ENCODE results near the gene CDCP1. TPM values are rescaled to one million over a fixed set of nuclear protein-coding genes. Genes with fewer than 3 reads are reported as not detected.

Gene CDCP1
- total RNA-seq, 4 donors from 2014 or later: 0.12 to 0.82 (median 0.49) TPM

GRCh38 chr3:45119376-45119775, 26.8 kb downstream of the CDCP1 start:
- DNase-seq (no peak), ATAC-seq (no peak)
- Histone ChIP-seq H3K4me3 (no peak overlapping the region), H3K27ac (peak overlapping the region; percentile 73 to 98 (median 92)), H3K4me1 (peaks cover 25 to 43% of the 10 kb centered on the region in 2 donors), H3K9me3 (no peaks in the 10 kb centered on the region), H3K36me3 (no peaks in the 10 kb centered on the region), H3K27me3 (no peaks in the 10 kb centered on the region)
- no peak for TF ChIP-seq CTCF (IDR thresholded peaks at IDR 0.05 in 4 of 5, conservative IDR thresholded peaks at IDR 0.05 in 1 of 5)
- no peak for TF ChIP-seq POLR2A (IDR thresholded peaks at IDR 0.05)
- intact Hi-C loops (cut with DNase I; ENCODE audit: low total_unique reads) (no loop called here), in situ Hi-C loops (cut with MboI; ENCODE audit: low sequenced_read_pairs in 4 of 4) (loop anchor here in 1 of 4 donors (5.0 kb wide), 1 partner anchor 63 kb away; no protein-coding TSS in a partner anchor)

GRCh38 chr3:45118615-45119071, 27.5 kb downstream of the CDCP1 start:
- Histone ChIP-seq H3K9me3 (no peaks in the 10 kb centered on the region), H3K4me1 (peaks cover 24 to 43% of the 10 kb centered on the region in 2 donors), H3K27ac (peak overlapping the region in 3 of 4 donors; percentile 91 to 98 (median 92)), H3K4me3 (no peak overlapping the region), H3K27me3 (no peaks in the 10 kb centered on the region), H3K36me3 (no peaks in the 10 kb centered on the region)
- in situ Hi-C loops (cut with MboI; ENCODE audit: low sequenced_read_pairs in 4 of 4) (loop anchor here in 1 of 4 donors (5.0 kb wide), 1 partner anchor 64 kb away; no protein-coding TSS in a partner anchor), intact Hi-C loops (cut with DNase I; ENCODE audit: low total_unique reads) (no loop called here)
- ATAC-seq (no peak), DNase-seq (no peak)
- no peak for TF ChIP-seq CTCF (IDR thresholded peaks at IDR 0.05 in 4 of 5, conservative IDR thresholded peaks at IDR 0.05 in 1 of 5)
- TF ChIP-seq POLR2A (IDR thresholded peaks at IDR 0.05): no peak

- in situ Hi-C loops (cut with MboI; ENCODE audit: low sequenced_read_pairs in 4 of 4): loop anchor here in 1 of 4 donors (5.0 kb wide), 1 partner anchor 66 kb away; no protein-coding TSS in a partner anchor
- intact Hi-C loops (cut with DNase I; ENCODE audit: low total_unique reads): no loop called here
- DNase-seq: no peak
- Histone ChIP-seq H3K4me1 (peaks cover 19 to 38% of the 10 kb centered on the region in 2 donors), H3K27me3 (no peaks in the 10 kb centered on the region), H3K9me3 (no peaks in the 10 kb centered on the region), H3K4me3 (no peak overlapping the region), H3K36me3 (no peaks in the 10 kb centered on the region), H3K27ac (no peak overlapping the region)
- no peak for ATAC-seq
- TF ChIP-seq POLR2A (IDR thresholded peaks at IDR 0.05): no peak
- no peak for TF ChIP-seq CTCF (IDR thresholded peaks at IDR 0.05 in 4 of 5, conservative IDR thresholded peaks at IDR 0.05 in 1 of 5)
Measured at GRCh38 chr3:45116350-45116749, 29.8 kb downstream of the CDCP1 start.

GRCh38 chr3:45113625-45114050, 32.5 kb downstream of the CDCP1 start:
- intact Hi-C loops (cut with DNase I; ENCODE audit: low total_unique reads): loop anchor here (5.0 kb wide), 2 partner anchors 56 to 76 kb away; no protein-coding TSS in a partner anchor
- ATAC-seq: peak; percentile 97 to 98

More at GRCh38 chr3:45113625-45114050, 32.5 kb downstream of the CDCP1 start:
- Histone ChIP-seq H3K36me3 (no peaks in the 10 kb centered on the region), H3K4me3 (no peak overlapping the region), H3K9me3 (no peaks in the 10 kb centered on the region), H3K4me1 (peaks cover 15 to 21% of the 10 kb centered on the region in 2 donors), H3K27ac (peak overlapping the region; percentile 80 to 92 (median 90)), H3K27me3 (no peaks in the 10 kb centered on the region)
- TF ChIP-seq CTCF (IDR thresholded peaks at IDR 0.05 in 4 of 5, conservative IDR thresholded peaks at IDR 0.05 in 1 of 5) (no peak), POLR2A (IDR thresholded peaks at IDR 0.05) (no peak)
- peak; percentile 67 to 70 for DNase-seq
- in situ Hi-C loops (cut with MboI; ENCODE audit: low sequenced_read_pairs in 4 of 4): no loop called here

All from gastrocnemius medialis (tissue), 4 donors.